ENCODE measurements around the gene TAOK2. TPM values are rescaled to one million over a fixed set of nuclear protein-coding genes. Genes with fewer than 3 reads are reported as not detected.
"Not testable (repeated sequence)": the region's sequence is repeated elsewhere in the genome, so short reads cannot be mapped to it uniquely, and the experiment has no call there.

TAOK2 gene
- total RNA-seq, 3 donors from 2014 or later, result 34.9 to 37.9 (median 37.8) TPM

GRCh38 chr16:30027588-30028437 is 54.1 kb downstream of the TAOK2 start:
- DNase-seq (no peak), ATAC-seq (no peak)
- Mint-ChIP-seq H3K36me3 (ENCODE audit: insufficient read depth) (no peaks in the 10 kb centered on the region), H3K27me3 (ENCODE audit: low read depth) (peaks cover 57% of the 10 kb centered on the region), H3K4me1 (ENCODE audit: low read depth) (peaks cover 8% of the 10 kb centered on the region), H3K4me3 (no peak overlapping the region), H3K9me3 (no peaks in the 10 kb centered on the region)

DNA sequence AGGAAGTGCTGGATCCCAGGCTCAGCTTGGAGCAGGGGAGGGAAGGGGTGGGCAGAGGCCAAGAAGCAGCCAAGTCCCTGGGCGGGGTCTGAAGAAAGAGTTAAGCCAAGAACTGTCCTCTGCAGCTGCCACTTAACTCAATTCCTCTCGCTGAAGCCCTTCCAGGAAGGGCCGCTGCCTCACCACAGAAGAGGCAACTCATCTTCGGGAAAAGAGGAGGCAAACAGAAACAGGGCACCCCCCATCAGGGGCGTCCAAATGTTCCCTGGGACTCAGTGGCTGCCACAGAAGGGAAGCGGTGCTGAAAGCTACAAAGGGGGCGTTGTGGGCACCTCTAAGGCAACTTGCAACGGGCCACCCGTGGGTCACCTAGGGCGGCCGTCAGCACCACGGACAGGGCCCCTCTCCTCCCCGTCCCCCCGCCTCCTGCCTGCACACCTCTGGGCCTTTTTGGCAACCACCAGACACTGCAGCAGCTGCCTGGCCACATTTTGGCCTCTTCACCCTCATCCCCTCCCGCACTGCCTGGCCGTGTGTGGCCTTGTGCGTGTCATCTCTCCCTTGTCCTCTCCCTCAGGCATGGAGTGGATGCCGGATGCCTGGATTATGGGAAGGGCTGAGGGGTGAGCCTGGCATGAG is 54.9 kb downstream of the TAOK2 start:
- peaks cover 57% of the 10 kb centered on the region for H3K27me3 Mint-ChIP-seq (ENCODE audit: low read depth)
- no peaks in the 10 kb centered on the region for H3K36me3 Mint-ChIP-seq (ENCODE audit: insufficient read depth)

GRCh38 chr16:30030011-30030685 is 56.5 kb downstream of the TAOK2 start:
- no peak for DNase-seq
- no peak for ATAC-seq
- no peaks in the 10 kb centered on the region for H3K9me3 Mint-ChIP-seq
- peaks cover 10% of the 10 kb centered on the region for H3K4me1 Mint-ChIP-seq (ENCODE audit: low read depth)
- H3K27me3 Mint-ChIP-seq (ENCODE audit: low read depth), result peaks cover 61% of the 10 kb centered on the region
- H3K36me3 Mint-ChIP-seq (ENCODE audit: insufficient read depth), result no peaks in the 10 kb centered on the region
- no peak overlapping the region for H3K4me3 Mint-ChIP-seq

More for the DNA sequence above, 54.9 kb downstream of the TAOK2 start:
- H3K9me3 Mint-ChIP-seq, result no peaks in the 10 kb centered on the region
- peaks cover 10% of the 10 kb centered on the region for H3K4me1 Mint-ChIP-seq (ENCODE audit: low read depth)
- H3K4me3 Mint-ChIP-seq, result no peak overlapping the region
- ATAC-seq, result no peak
- DNase-seq, result no peak

DNA sequence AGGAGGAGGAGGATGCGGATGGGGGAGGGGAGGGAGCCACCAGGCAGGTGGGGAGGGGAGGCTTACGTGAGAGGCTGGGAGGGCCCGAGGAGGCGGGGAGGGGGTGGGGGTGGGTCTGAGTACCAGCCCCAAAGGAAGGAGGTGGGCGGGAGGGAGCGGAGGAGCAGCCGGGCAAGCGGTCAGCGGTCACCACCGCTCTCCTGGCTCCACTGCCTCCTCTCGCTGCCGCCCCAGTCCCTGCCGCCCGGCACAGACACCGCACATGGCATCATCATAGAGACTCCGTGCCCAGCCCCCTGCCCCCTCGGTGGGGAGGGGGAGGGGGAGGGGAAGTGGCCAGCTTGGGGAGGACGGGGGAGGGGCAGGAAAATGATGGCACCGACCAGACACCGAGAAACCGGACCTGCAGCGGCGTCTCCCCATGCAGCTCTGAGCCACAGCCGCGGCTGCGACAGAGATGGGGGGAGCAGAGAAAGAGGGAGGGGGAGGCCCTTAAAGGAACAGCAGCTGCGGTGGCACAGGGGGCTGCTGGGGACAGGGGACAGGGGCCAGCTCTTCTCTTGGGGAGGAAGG is 57.3 kb downstream of the TAOK2 start, which contains the start of gene TLCD3B:
TLCD3B (minus strand) TSS at position 431 of the 573 bp plus-strand sequence. CDS start 744 bp downstream, outside the sequence.
- no peak for DNase-seq
- H3K36me3 Mint-ChIP-seq (ENCODE audit: insufficient read depth), result no peaks in the 10 kb centered on the region
- H3K9me3 Mint-ChIP-seq, result no peaks in the 10 kb centered on the region
- peaks cover 61% of the 10 kb centered on the region for H3K27me3 Mint-ChIP-seq (ENCODE audit: low read depth)
- ATAC-seq, result peak in 1 of 2 donors; percentile 38
- H3K4me3 Mint-ChIP-seq, result peak within 1 kb of the TSS; percentile 24
- peaks cover 10% of the 10 kb centered on the region for H3K4me1 Mint-ChIP-seq (ENCODE audit: low read depth)

DNA sequence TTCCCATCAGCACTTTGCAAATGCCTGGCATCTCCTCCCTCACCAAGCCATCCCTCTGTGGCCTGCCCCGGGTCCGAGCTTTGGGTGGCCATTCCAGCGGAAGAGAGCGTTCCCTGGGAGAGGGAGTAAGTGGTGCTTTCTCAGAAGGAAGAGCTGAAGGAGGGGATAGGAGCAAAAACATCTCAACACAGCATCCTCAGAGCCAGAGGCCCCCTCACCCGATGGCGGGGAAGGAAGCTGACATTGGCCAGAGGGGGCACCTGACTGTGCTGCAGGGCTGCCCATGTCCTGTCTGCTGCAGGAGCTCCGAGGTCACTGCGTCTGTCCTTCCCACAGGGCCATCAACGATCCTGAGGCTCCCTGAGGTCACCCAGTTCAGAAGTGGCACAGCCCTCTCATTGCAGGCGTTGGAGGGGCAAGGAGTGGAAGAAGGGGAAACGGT is 57.8 kb downstream of the TAOK2 start:
- H3K27me3 Mint-ChIP-seq (ENCODE audit: low read depth), result peaks cover 58% of the 10 kb centered on the region
- peaks cover 10% of the 10 kb centered on the region for H3K4me1 Mint-ChIP-seq (ENCODE audit: low read depth)
- ATAC-seq (no peak), DNase-seq (no peak)
- no peaks in the 10 kb centered on the region for H3K9me3 Mint-ChIP-seq
- no peaks in the 10 kb centered on the region for H3K36me3 Mint-ChIP-seq (ENCODE audit: insufficient read depth)
- no peak overlapping the region for H3K4me3 Mint-ChIP-seq

GRCh38 chr16:30032083-30032819 is 58.6 kb downstream of the TAOK2 start:
- H3K9me3 Mint-ChIP-seq, result no peaks in the 10 kb centered on the region
- peaks cover 10% of the 10 kb centered on the region for H3K4me1 Mint-ChIP-seq (ENCODE audit: low read depth)
- peak; percentile 50 for DNase-seq
- H3K27me3 Mint-ChIP-seq (ENCODE audit: low read depth), result peaks cover 51% of the 10 kb centered on the region
- no peaks in the 10 kb centered on the region for H3K36me3 Mint-ChIP-seq (ENCODE audit: insufficient read depth)
- H3K4me3 Mint-ChIP-seq, result no peak overlapping the region
- peak; percentile 36 to 60 for ATAC-seq

DNA sequence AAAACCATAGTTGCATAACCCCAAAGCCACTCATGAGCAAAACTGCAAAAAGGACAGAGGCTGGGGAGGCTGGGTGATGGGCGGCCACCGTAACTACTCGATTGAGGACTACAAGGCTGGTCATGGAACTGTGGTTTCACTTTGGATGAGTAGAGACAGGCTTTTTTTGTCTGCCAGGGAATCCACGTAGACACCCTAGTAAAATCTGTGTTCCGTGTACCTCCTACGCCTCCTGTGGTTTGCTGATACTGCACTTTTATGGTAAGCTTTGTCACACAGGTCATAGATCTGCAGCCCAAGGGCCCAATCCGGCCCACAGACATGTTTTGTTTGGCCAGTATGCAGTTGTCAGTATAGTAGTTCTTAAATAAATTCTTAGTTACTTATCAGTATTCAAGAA is 59.6 kb downstream of the TAOK2 start:
- DNase-seq, result no peak
- H3K27me3 Mint-ChIP-seq (ENCODE audit: low read depth), result peaks cover 41% of the 10 kb centered on the region
- ATAC-seq, result peak in 1 of 2 donors; percentile 42
- no peaks in the 10 kb centered on the region for H3K9me3 Mint-ChIP-seq
- peaks cover 10% of the 10 kb centered on the region for H3K4me1 Mint-ChIP-seq (ENCODE audit: low read depth)
- no peaks in the 10 kb centered on the region for H3K36me3 Mint-ChIP-seq (ENCODE audit: insufficient read depth)
- no peak overlapping the region for H3K4me3 Mint-ChIP-seq

DNA sequence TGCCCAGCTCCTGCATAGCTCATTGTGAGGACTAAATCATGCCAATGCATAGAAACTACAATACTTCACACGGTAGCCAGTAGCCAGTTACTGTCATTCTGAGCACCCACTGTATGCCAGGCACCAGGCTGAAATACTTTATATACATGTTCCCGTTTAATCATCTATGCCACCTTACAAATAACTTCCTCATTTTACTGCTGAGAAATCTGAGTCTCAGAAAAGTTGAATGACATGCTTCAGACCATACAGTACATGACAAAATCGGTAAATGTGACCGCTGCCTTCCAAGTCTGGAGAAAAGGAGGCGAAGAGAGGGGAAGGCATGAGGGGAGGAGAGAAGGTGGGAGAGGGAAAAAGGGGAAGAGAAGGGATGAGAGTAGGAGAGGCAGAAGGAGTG is 66.6 kb downstream of the TAOK2 start:
- Mint-ChIP-seq H3K4me3 (no peak overlapping the region), H3K4me1 (ENCODE audit: low read depth) (no peaks in the 10 kb centered on the region), H3K27me3 (ENCODE audit: low read depth) (peaks cover 6% of the 10 kb centered on the region), H3K36me3 (ENCODE audit: insufficient read depth) (no peaks in the 10 kb centered on the region), H3K9me3 (no peaks in the 10 kb centered on the region)
- DNase-seq, result no peak
- no peak for ATAC-seq

- not testable (repeated sequence) for H3K4me3 Mint-ChIP-seq; H3K27me3 Mint-ChIP-seq (ENCODE audit: low read depth); ATAC-seq; DNase-seq; H3K4me1 Mint-ChIP-seq (ENCODE audit: low read depth); H3K36me3 Mint-ChIP-seq (ENCODE audit: insufficient read depth); H3K9me3 Mint-ChIP-seq
Measured at GRCh38 chr16:30040690-30041089, 67.0 kb downstream of the TAOK2 start.

DNA sequence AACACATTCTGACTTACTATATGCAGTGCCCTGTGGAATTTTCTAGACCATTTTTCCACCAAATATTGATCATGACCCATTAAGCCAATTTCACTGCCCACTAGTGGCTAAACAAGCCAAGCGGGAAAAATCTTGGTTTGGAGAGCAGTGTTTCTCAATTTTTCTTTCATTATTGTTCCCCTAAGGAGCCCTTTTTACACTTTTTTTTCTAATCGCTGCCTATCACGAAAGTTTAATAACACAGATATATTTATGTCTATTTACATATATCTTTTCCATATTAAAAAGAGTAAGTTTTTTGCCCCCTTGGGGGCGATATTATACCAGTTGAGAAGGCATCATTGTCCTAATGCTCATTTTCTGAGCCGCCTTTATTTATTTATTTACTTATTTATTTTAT is 68.2 kb downstream of the TAOK2 start:
- Mint-ChIP-seq H3K9me3 (no peaks in the 10 kb centered on the region), H3K36me3 (ENCODE audit: insufficient read depth) (no peaks in the 10 kb centered on the region), H3K27me3 (ENCODE audit: low read depth) (peaks cover 2% of the 10 kb centered on the region), H3K4me3 (no peak overlapping the region), H3K4me1 (ENCODE audit: low read depth) (no peaks in the 10 kb centered on the region)
- no peak for ATAC-seq
- DNase-seq, result no peak

Other genes with a start within 250 kb of the TAOK2 start
- gene C16orf54, start 227.9 kb upstream of the TAOK2 start, total RNA-seq, result 1 to 10 TPM; 6.8 to 8.8 (median 7.2) TPM
- gene ZG16, start 195.6 kb upstream of the TAOK2 start, total RNA-seq, result under 1 TPM in 1 of 3 donors, not detected in 2; 0.05 TPM
- 10 to 100 TPM; 73.5 to 82.2 (median 79.7) TPM for gene KIF22, start 183.1 kb upstream of the TAOK2 start, total RNA-seq
- gene MAZ, start 167.3 kb upstream of the TAOK2 start, total RNA-seq, result 100 to 1,000 TPM; 321 to 471 (median 409) TPM
- gene PRRT2, start 161.7 kb upstream of the TAOK2 start, total RNA-seq, result 1 to 10 TPM in 1 of 3 donors, under 1 TPM in 2; 0.34 to 1.6 (median 0.76) TPM
- 10 to 100 TPM; 35.2 to 40.9 (median 40.7) TPM for gene PAGR1, start 157.7 kb upstream of the TAOK2 start, total RNA-seq
- 10 to 100 TPM; 80.6 to 86.4 (median 85.8) TPM for gene MVP, start 153.4 kb upstream of the TAOK2 start, total RNA-seq
- 10 to 100 TPM; 56.7 to 61.0 (median 59.7) TPM for gene CDIPT, start 110.6 kb upstream of the TAOK2 start, total RNA-seq
- under 1 TPM in 2 of 3 donors, not detected in 1; 0.18 to 0.33 TPM for gene SEZ6L2, start 74.3 kb upstream of the TAOK2 start, total RNA-seq
- 1 to 10 TPM; 2.1 to 3.4 (median 3.2) TPM for gene ASPHD1, start 73.4 kb upstream of the TAOK2 start, total RNA-seq
- 10 to 100 TPM; 42.7 to 45.4 (median 44.1) TPM for gene KCTD13, start 47.6 kb upstream of the TAOK2 start, total RNA-seq
- 10 to 100 TPM; 19.3 to 30.8 (median 27.7) TPM for gene TMEM219, start 11.8 kb upstream of the TAOK2 start, total RNA-seq
- 10 to 100 TPM; 43.4 to 52.5 (median 50.7) TPM for gene HIRIP3, start 21.7 kb downstream of the TAOK2 start, total RNA-seq
- 100 to 1,000 TPM; 103 to 113 (median 112) TPM for gene INO80E, start 22.4 kb downstream of the TAOK2 start, total RNA-seq
- 1 to 10 TPM in 2 of 3 donors, under 1 TPM in 1; 0.49 to 2.5 (median 1.1) TPM for gene DOC2A, start 37.2 kb downstream of the TAOK2 start, total RNA-seq
- gene C16orf92, start 49.3 kb downstream of the TAOK2 start, total RNA-seq, result not detected
- gene TLCD3B, start 57.4 kb downstream of the TAOK2 start, total RNA-seq, result under 1 TPM; 0.22 to 0.33 (median 0.32) TPM
- gene ALDOA, start 91.9 kb downstream of the TAOK2 start, total RNA-seq, result 1,000 to 10,000 TPM; 2,101 to 2,362 (median 2,220) TPM
- 100 to 1,000 TPM; 147 to 164 (median 152) TPM for gene PPP4C, start 102.1 kb downstream of the TAOK2 start, total RNA-seq
- gene TBX6, start 118.1 kb downstream of the TAOK2 start, total RNA-seq, result under 1 TPM; 0.33 to 0.87 (median 0.48) TPM
- 1 to 10 TPM; 4.4 to 7.2 (median 6.1) TPM for gene YPEL3, start 122.3 kb downstream of the TAOK2 start, total RNA-seq
- gene GDPD3, start 139.7 kb downstream of the TAOK2 start, total RNA-seq, result 1 to 10 TPM in 2 of 3 donors, under 1 TPM in 1; 0.76 to 3.3 (median 2.7) TPM
- 10 to 100 TPM; 29.1 to 37.5 (median 32.6) TPM for gene MAPK3, start 149.4 kb downstream of the TAOK2 start, total RNA-seq
- gene CORO1A, start 209.7 kb downstream of the TAOK2 start, total RNA-seq, result 100 to 1,000 TPM; 747 to 940 (median 832) TPM
- 100 to 1,000 TPM; 468 to 531 (median 481) TPM for gene BOLA2B, start 219.8 kb downstream of the TAOK2 start, total RNA-seq
- 100 to 1,000 TPM in 1 of 3 donors, 10 to 100 TPM in 2; 84.5 to 110 (median 95.6) TPM for gene SLX1A, start 220.0 kb downstream of the TAOK2 start, total RNA-seq
- gene SULT1A3, start 225.4 kb downstream of the TAOK2 start, total RNA-seq, result 1 to 10 TPM; 6.8 to 7.6 (median 7.0) TPM

Measured in activated T-cell treated with anti-CD3 and anti-CD28 coated beads, Interleukin-2, amount 50 U/mL, for 4 hours (primary cell).